GM12878 (cell line): Measurements from ENCODE around the gene RAD23B. TPM values are rescaled to one million over a fixed set of nuclear protein-coding genes. Genes with fewer than 3 reads are reported as not detected.

Experiments
- ATAC-seq: fragments of 200-7000 bp; cut with Tn5 transposase; 3 replicates; pipeline ENCODE4 v1.9.1; 2020; ENCODE audit warnings: mild to moderate bottlenecking, moderate library complexity
- BruUV-seq: library from RNA; stranded (reverse); fragments of 400-500 nt; replicated peaks from 2 replicates; lab custom pipeline; 2021; lab: Mats Ljungman, UMichigan
- CTCF ChIA-PET: fragments of 300-600 bp; sonication (Branson Sonifier 250); formaldehyde crosslinking; extraction: SDS; loops from one replicate; lab custom pipeline; 2021; ENCODE audit warnings: inconsistent platforms; lab: Yijun Ruan, JAX
- POLR2A ChIA-PET: fragments of 350-600 bp; formaldehyde crosslinking; extraction: SDS; loops from one replicate; lab custom pipeline; 2021; ENCODE audit warnings: inconsistent platforms; lab: Charles Lee
- RAD21 ChIA-PET: fragments of 300-600 bp; sonication (Branson Sonifier 250); formaldehyde crosslinking; loops from one replicate; lab custom pipeline; 2023; ENCODE audit warnings: antibody characterized with exemption; ENCODE audit not compliant: unreplicated experiment; lab: Charles Lee
- SMC1A ChIA-PET: fragments of 300-600 bp; sonication (Branson Sonifier 250); formaldehyde crosslinking; loops from one replicate; lab custom pipeline; 2023; ENCODE audit not compliant: unreplicated experiment, uncharacterized antibody; lab: Charles Lee
- DNase-seq: peaks from one replicate; pipeline ENCODE4 v3.0.0-alpha.2; 2011; ENCODE audit warnings: low read depth, low spot score
- FAIRE-seq: peaks from 3 replicates; lab custom pipeline; 2011; peaks lifted over from hg19 to GRCh38; lab: Jason Lieb, UNC
- H2AFZ ChIP-seq: 2 replicates; pipeline ENCODE4 v1.6.0; 2011; ENCODE audit warnings: low read depth, low read length, control low read depth; ENCODE audit not compliant: control insufficient read depth
- H3K27ac ChIP-seq: 2 replicates; pipeline ENCODE4 v1.5.1; 2011; ENCODE audit warnings: control low read depth; ENCODE audit not compliant: control insufficient read depth, insufficient read depth
- H3K27me3 ChIP-seq, 2 experiments: replicated peaks in 1 of 2; 2 replicates each; pipeline versions ENCODE4 v1.6.0 to v1.6.1; 2011; ENCODE audit warnings: low read length in 1 of 2; ENCODE audit not compliant: control insufficient read depth in 2 of 2, insufficient read depth in 2 of 2
- H3K36me3 ChIP-seq, 2 experiments: 2 replicates each; pipeline ENCODE4 v1.5.1; 2011; ENCODE audit warnings: low read length in 1 of 2; ENCODE audit not compliant: control insufficient read depth in 2 of 2, insufficient read depth in 2 of 2
- H3K4me1 ChIP-seq: 2 replicates; pipeline ENCODE4 v1.6.1; 2011; ENCODE audit warnings: mild to moderate bottlenecking, low read length, moderate library complexity, mixed read lengths; ENCODE audit not compliant: control insufficient read depth, insufficient read depth
- H3K4me2 ChIP-seq: 2 replicates; pipeline ENCODE4 v1.6.0; 2011; ENCODE audit warnings: control low read depth; ENCODE audit not compliant: control insufficient read depth, insufficient read depth
- H3K4me3 ChIP-seq: fragments of 200-600 bp; sonication (generic); 2 replicates; pipeline ENCODE4 v1.5.1; 2016
- H3K79me2 ChIP-seq: 2 replicates; pipeline ENCODE4 v1.6.0; 2011; ENCODE audit warnings: low read length; ENCODE audit not compliant: control insufficient read depth, insufficient read depth
- H3K9ac ChIP-seq: 2 replicates; pipeline ENCODE4 v1.8.0; 2011; ENCODE audit warnings: low read length, control low read depth, mixed read lengths; ENCODE audit not compliant: control insufficient read depth, insufficient read depth
- H3K9me3 ChIP-seq: replicated peaks from 3 replicates; pipeline ENCODE4 v1.5.1; 2011; ENCODE audit warnings: mild to moderate bottlenecking, low read length; ENCODE audit not compliant: control insufficient read depth, insufficient read depth
- H4K20me1 ChIP-seq: 2 replicates; pipeline ENCODE4 v1.6.0; 2011; ENCODE audit not compliant: control insufficient read depth, insufficient read depth
- CREB1 ChIP-seq: IDR thresholded peaks from 2 replicates; pipeline ENCODE4 v1.6.1; 2012; ENCODE audit warnings: low read depth, mild to moderate bottlenecking, inconsistent platforms
- WGBS: methylation state at CpG from one replicate; pipeline ENCODE4 v1.1.6; 2016; ENCODE audit warnings: low lambda C conversion rate; ENCODE audit not compliant: insufficient replicate concordance, insufficient coverage; ENCODE audit errors: missing lambda C conversion rate; 5-methylcytosine and 5-hydroxymethylcytosine counted together
- in situ Hi-C: fragments of 300-500 bp; cut with MboI; formaldehyde crosslinking; loops from 9 replicates; pipeline ENCODE4 v1.14.3; 2018; ENCODE audit warnings: mixed read lengths
- intact Hi-C: fragments of 100-400 bp; cut with micrococcal nuclease; formaldehyde crosslinking; loops from one replicate; pipeline ENCODE4 v1.14.2; 2022; ENCODE audit not compliant: unreplicated experiment
- polyA plus RNA-seq, 11 experiments: library from polyadenylated mRNA; depleted of rRNA in 4 of 11; unstranded in 6 of 11; stranded (reverse) in 5 of 11; fragments of >200 nt; fragmentation: Nextera tagmentation in 4 of 11; fragmentation: Illumina TruSeq in 1 of 11; extraction: Ambion mirVana in 4 of 11; extraction: Trizol in 1 of 11; gene quantifications; 1 replicate in 1 of 11; 2 replicates in 10 of 11; pipeline versions ENCODE4 v1.2.1 to v1.2.3, GENCODE V29; 2011 to 2016; ENCODE audit warnings: inconsistent platforms in 2 of 11, missing spikeins in 2 of 11, low read depth in 1 of 11
- total RNA-seq, 4 experiments: library from RNA; depleted of rRNA in 3 of 4; stranded (reverse); fragments of >200 nt in 3 of 4; fragmentation: Illumina TruSeq in 1 of 4; extraction: Trizol in 1 of 4; gene quantifications; 2 replicates each; pipeline versions ENCODE4 v1.2.1 to v1.2.3, GENCODE V29; 2013 to 2021
- TF ChIP-seq, protein P1 (sequence below): IDR thresholded peaks from 2 replicates; pipeline ENCODE4 v1.6.1; 2011; ENCODE audit warnings: low read depth, low read length, improper control_type of control experiment, borderline replicate concordance
- TF ChIP-seq, protein P2 (sequence below): fragments of 450-650 bp; IDR thresholded peaks from 2 replicates; pipeline ENCODE4 v1.6.1; 2017; ENCODE audit warnings: borderline replicate concordance

Gene RAD23B
- total and polyA plus RNA-seq, 10 of the 15 experiments (the other 5 are each of a cell fraction or from before 2014, with no cell fraction given), result 10.3 to 256 (median 54.6) TPM

DNA sequence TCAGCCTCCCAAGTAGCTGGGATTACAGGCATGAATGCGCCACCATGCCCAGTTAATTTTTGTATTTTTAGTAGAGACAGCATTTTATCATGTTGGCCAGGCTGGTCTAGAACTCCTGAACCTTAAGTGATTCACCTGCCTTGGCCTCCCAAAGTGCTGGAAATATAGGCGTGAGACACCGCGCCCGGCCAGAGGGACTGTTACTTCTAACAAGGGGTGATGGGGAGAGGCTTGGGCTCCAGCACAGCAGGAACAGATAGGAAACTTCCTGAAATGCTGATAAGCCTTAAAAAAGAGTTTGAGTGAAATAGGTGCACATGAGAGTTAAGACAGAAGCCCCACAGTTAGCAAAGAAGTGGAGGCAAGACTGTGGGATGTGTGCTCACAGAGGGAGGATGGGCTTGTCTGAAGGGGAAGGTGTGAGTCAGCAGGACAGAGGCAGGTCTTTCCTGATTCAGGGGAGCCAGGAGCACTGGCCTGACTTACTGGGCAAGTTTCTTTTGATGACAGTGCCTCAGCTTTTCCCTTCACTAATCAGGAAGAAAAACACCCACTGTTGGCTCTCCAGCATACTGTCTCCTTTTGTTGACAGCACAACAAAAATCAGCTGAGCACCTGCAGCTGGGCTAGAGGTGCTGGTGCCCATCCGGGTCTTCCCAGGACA, 68.4 kb downstream of the RAD23B start:
- ChIA-PET SMC1A (interaction anchor here (0.6 kb wide), 1 partner anchor 54 kb away, joined by 3 read pairs; no protein-coding TSS in a partner anchor), RAD21 (no interaction called here), CTCF (interaction anchor here (0.7 to 1.7 kb wide), 2 partner anchors 10 to 195 kb away, joined by 3 to 12 read pairs; no protein-coding TSS in a partner anchor), POLR2A (no interaction called here)
- no TSS peak for BruUV-seq
- no peak overlapping the region for H2AFZ ChIP-seq
- intact Hi-C loops, result no loop called here
- DNase-seq (no peak), ATAC-seq (no peak), FAIRE-seq (no peak)
- WGBS, result 78% methylated on average over 6 of the region's 6 CpGs
- H3K4me1 ChIP-seq, result no peaks in the 10 kb centered on the region
- no peak overlapping the region for H3K9ac ChIP-seq
- H3K79me2 ChIP-seq, result no peaks in the 10 kb centered on the region
- no peak for TF ChIP-seq CREB1
- TF ChIP-seq, protein P1, sequence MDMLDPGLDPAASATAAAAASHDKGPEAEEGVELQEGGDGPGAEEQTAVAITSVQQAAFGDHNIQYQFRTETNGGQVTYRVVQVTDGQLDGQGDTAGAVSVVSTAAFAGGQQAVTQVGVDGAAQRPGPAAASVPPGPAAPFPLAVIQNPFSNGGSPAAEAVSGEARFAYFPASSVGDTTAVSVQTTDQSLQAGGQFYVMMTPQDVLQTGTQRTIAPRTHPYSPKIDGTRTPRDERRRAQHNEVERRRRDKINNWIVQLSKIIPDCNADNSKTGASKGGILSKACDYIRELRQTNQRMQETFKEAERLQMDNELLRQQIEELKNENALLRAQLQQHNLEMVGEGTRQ, result no peak
- TF ChIP-seq, protein P2, sequence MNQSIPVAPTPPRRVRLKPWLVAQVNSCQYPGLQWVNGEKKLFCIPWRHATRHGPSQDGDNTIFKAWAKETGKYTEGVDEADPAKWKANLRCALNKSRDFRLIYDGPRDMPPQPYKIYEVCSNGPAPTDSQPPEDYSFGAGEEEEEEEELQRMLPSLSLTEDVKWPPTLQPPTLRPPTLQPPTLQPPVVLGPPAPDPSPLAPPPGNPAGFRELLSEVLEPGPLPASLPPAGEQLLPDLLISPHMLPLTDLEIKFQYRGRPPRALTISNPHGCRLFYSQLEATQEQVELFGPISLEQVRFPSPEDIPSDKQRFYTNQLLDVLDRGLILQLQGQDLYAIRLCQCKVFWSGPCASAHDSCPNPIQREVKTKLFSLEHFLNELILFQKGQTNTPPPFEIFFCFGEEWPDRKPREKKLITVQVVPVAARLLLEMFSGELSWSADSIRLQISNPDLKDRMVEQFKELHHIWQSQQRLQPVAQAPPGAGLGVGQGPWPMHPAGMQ, result no peak
- H3K4me2 ChIP-seq, result no peak overlapping the region
- in situ Hi-C loops, result no loop called here
- no peaks in the 10 kb centered on the region; a peak in 1 of 4 replicates for H3K27me3 ChIP-seq
- no peak overlapping the region for H3K27ac ChIP-seq
- no peak overlapping the region for H3K4me3 ChIP-seq
- H3K36me3 ChIP-seq, result no peaks in the 10 kb centered on the region
- no peaks in the 10 kb centered on the region for H4K20me1 ChIP-seq
- H3K9me3 ChIP-seq, result no peaks in the 10 kb centered on the region; the same call in 2 of the 3 replicates
